ENCODE results near the gene ACTMAP.
A peak's percentile ranks its signal among the peaks of the same experiment; 100 is the strongest.
"Not testable (repeated sequence)": the region's sequence is repeated elsewhere in the genome, so short reads cannot be mapped to it uniquely, and the experiment has no call there.

Gene ACTMAP

DNA sequence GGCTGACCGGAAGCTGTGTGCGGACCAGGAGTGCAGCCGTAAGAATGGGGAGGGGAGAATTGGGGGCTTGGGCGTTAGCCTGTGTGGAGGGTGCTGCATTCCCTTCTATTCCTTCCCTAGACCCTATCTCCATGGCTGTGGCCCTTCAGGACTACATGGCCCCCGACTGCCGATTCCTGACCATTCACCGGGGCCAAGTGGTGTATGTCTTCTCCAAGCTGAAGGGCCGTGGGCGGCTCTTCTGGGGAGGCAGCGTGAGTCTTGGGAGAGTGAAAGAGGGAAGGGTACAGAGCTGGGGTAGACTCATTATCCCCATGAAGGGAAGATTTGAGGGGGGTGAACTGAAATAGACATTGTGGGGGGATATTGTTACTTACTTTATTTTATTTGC is 25.4 kb upstream of the ACTMAP start:
- DNase-seq = no peak

DNA sequence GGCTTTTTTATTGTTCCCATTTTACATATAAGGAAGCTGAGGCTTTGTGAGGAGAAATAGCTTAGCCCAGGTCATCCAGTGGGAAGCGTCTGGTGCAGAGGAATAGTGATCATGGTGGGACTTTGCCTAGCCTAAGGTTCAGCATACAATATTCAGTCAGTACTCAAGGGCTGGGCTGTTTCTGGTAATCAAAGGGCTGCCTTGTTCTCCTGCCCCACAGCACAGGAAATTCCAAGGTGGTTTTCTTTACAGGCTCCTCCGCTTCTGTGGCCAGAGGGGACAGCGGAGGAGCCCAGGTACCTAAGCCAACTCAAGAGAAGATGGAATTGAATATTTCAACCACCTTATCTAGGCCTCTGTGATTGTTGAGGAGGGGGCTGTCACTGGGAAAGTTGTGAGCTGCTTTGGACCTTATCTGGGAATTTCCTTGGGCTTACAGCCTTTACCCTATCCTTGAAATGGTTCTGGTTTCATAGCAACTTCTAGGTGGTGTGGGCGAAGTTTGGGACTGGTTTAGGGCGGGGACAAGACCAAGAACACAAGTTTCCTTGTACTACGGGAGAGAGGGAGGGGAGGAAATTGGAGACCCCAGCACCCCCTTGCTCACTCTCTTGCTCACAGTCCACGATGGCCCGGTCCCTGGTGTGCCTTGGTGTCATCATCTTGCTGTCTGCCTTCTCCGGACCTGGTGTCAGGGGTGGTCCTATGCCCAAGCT is 24.8 kb upstream of the ACTMAP start, which contains the start of gene MIA:
Gene MIA, plus strand, starts transcription at position 606 of the 716 bp plus-strand sequence. Its CDS starts 22 bp downstream, at position 628.
- DNase-seq = no peak

DNA sequence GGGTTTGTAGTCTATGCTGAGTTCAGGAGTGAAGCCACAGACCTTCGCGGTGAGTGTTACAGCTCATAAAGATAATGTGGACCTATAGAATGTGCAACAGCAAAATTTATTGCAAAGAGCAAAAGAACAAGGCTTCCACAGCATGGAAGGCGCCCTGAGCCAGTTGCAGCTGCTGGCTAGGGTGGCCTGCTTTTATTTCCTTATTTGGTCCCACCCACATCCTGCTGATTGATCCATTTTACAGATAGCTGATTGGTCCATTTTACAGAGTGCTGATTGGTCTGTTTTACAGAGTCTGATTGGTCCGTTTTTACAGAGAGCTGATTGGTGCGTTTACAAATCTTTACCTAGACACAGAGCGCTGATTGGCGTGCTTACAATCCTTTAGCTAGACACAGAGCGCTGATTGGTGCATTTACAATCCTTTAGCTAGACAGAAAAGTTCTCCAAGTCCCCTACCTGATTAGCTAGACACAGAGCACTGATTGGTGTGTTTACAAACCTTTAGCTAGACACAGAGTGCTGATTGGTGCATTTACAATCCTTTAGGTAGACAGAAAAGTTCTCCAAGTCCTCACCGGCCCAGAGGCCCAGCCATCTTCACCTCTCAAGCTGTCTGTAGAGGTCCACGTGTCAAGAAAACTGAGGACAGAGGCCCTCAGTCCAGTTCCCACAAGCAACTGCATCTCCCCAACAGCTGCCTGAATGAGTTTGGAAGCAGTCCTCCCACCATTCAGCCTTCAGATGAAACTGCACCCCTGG is 21.0 kb upstream of the ACTMAP start:
- peak; percentile 5 for DNase-seq

DNA sequence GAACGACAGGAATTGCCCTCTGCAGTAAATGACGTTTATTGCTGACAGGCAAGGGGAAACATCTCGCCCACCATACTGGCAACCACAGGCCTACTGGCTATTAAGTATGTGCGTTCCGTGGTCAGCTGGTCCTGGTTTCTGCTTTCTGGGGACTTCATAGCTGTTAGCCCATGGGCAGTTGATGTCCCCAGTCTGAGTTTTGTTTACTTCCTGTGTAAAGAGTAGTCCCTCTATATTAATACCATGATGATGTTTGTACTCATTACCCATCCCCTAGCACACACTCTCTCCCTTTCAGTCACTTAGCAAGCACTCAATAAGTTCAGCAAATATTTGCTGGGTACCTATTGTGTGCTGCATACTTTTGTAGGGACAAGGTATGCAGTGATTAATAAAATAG is 18.6 kb upstream of the ACTMAP start:
- DNase-seq = no peak

DNA sequence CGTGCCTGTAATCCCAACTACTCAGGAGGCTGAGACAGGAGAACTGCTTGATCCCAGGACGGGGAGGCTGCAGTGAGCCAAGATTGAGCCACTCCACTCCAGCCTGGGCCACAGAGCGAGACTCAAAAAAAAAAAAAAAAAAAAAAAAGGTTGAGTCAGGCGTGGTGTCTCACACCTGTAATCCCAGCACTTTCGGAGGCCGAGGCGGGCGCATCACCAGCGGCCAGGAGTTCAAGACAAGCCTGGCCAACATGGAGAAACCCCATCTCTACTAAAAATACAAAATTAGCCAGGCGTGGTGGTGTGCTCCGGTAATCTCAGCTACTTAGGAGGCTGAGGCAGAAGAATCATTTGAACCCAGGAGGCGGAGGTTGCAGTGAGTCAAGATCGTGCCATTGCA is 16.1 kb upstream of the ACTMAP start:
- not testable (repeated sequence) for DNase-seq

DNA sequence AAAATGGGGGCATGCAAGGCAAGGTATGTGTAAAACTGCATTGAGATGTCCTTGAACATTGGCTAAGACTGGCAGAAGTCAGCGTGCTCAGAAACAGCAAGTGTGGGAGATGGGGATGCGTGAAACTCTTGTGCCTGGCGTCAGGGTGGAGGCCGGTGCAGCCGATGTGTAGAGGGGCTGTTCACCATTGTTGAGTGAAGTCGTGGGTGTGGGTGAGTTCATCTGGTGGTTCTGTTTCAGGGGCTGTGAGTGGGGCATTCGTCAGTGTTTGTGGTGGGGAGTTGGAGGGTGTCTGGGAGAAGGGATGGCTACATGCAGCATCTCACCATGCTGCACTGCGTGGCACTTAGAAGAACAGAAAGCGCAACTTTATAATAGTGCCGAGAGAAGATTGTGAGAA is 13.7 kb upstream of the ACTMAP start:
- DNase-seq = no peak

DNA sequence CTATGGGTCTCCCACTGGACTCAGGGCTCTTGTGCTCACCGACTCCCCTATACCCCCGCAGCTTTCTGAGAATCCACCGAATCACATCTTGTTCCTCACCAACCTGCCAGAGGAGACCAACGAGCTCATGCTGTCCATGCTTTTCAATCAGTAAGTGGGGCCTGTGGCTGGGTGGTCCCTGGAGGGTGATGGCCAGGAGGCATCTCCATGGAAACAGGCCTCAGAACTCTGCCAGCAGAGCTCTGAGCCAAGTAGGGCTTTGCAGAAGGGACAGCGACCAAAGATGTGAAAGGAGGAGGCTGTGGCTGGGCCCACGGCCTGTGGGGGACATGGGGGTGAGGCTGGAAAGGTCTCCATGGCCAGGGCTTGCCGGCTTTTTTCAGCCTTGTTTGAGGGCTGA is 13.2 kb upstream of the ACTMAP start:
- DNase-seq = no peak

DNA sequence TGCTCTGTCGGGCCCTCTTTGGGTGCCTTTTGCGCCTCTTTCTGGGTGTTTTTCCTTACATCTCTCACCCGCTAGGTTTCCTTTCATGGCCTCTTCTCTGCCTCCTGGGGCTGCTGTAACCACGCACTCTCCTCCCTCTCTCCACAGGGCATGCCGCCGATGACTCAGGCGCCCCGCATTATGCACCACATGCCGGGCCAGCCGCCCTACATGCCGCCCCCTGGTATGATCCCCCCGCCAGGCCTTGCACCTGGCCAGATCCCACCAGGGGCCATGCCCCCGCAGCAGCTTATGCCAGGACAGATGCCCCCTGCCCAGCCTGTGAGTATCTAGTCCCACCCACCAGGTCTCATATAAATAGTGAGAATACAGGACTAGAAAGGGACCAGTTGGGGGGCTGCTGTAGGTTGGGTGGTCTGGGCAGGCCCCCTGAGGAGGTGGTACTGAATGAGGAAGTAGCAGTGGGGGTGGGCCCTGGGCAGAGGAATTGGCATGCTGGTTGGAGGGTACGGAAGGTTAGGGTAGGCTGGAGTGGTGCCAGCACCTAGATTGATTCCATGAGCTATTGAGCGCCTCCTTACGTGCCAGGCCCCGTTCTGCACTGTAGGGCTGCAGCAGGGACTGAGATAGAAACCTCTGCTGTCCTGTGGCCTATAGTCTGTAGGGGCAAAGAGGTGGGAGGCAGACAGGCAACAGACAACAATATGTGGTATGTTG is 12.6 kb upstream of the ACTMAP start:
- DNase-seq = no peak

DNA sequence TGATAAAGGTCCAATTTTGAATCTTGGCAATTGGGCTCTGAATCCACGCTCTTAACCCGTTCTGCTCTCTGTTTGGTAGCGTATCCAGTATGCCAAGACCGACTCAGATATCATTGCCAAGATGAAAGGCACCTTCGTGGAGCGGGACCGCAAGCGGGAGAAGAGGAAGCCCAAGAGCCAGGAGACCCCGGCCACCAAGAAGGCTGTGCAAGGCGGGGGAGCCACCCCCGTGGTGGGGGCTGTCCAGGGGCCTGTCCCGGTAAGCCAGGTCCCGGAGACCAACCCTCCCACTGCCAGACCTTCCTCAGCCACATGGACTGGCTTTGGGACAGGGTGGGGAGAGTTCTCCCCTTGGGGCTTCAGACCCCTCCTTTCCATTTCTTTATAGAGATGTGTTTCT is 9.1 kb upstream of the ACTMAP start:
- no peak for DNase-seq

DNA sequence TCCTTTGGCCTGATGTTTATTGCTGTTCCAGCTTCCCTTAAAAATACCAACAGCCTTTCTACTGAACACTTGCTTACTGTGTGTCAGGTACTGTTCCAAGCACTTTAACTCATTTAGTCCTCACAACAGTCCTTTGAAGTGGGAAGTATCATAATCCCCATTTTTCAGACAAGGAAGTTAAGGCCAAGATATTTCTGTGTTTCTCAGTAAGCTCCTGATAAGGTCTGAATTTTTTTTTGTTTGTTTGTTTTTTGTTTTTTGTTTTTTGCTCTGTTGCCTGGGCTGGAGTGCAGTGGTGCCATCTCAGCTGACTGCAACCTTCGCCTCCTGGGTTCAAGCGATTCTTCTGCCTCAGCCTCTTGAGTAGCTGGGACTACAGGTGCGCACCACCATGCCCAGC is 8.2 kb upstream of the ACTMAP start:
- DNase-seq = no peak

DNA sequence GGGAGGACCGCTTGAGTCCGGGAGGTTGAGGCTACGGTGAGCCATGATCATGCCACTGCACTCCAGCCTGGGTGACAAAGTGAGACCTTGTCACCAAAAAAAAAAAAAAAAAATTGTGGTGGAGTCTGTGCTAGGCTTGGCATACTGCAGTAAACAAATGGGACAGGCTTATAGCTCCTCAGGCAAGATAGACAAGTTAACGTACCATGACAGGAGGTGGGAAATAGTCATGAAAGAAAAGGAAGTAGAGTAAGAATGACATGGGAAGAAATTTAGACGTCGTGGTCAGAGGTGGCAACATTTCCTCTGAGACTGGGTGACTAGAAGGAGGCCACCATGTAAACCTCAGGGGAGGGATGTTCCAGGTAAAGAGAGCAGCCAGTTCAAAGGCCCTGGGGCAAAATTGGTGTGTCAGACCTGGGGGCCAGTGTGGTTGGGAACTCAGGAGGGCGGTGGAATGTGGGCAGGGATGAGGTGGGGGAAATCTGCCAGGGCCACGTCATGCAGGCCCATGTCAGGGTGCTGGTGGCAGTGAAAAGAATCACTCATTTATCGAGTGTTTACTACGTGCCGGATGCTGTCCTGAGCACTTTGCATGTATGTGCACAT is 6.3 kb upstream of the ACTMAP start:
- DNase-seq = no peak

DNA sequence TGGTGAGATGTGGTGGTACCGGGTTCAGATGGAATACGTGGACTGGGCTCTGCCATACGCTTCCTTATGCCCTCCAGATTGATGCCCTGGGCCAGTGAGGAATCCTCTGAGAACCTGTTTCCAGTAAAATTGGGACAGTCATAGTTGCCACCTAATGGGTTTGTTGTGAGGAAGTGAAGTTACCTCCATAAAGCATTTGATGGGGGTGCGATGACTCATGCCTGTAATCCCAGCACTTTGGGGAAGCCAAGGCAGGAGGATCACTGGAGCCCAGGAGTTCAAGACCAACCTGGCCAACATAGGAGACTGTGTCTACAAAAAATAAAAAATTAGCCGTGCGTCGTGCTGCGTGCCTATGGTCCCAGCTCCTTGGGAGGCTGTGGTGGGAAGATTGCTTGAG is 5.5 kb upstream of the ACTMAP start:
- no peak for DNase-seq

DNA sequence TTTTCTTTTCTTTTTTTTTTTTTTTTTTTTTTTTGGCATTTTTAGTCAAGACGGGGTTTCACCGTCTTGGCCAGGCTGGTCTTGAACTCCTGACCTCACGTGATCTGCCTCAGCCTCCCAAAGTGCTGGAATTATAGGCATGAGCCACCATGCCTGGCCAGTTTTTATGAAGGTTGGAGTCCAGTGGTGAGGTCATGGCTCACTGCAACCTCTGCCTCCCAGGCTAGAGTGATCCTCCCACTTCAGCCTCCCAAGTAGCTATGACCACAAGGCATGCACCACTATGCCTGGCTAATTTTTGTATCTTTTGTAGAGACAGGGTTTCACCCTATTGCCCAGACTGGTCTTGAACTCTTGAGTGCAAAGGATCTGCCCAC is 5.0 kb upstream of the ACTMAP start:
- no peak for DNase-seq

DNA sequence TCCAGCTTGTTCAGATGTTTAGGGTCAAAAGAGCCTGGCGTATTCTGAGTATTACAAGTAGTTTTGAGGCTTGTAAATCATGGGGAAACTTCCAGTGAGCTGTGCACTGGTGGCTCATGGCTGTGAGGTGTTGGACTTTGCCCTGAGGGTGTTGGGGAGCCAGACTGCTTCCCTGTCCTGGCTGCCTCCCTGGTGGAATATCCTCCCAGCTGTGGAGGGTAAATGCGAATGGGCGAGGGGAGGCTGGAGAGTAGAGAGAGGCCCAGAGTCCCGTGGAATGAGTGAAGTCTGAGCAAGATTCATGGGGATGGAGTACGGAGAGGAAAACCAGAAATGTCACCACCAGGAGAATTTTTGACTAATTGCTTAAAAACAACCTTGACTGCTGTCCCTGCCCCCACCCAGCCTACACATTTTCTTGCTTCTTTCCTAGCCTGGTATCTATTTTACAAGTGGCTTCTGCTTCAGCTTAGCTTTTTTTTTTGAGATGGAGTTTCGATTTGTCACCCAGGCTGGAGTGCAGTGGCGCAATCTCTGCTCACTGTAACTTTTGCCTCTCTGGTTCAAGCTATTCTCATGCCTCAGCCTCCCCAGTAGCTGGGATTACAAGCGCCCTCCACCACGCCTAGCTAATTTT is 4.5 kb upstream of the ACTMAP start:
- no peak for DNase-seq

DNA sequence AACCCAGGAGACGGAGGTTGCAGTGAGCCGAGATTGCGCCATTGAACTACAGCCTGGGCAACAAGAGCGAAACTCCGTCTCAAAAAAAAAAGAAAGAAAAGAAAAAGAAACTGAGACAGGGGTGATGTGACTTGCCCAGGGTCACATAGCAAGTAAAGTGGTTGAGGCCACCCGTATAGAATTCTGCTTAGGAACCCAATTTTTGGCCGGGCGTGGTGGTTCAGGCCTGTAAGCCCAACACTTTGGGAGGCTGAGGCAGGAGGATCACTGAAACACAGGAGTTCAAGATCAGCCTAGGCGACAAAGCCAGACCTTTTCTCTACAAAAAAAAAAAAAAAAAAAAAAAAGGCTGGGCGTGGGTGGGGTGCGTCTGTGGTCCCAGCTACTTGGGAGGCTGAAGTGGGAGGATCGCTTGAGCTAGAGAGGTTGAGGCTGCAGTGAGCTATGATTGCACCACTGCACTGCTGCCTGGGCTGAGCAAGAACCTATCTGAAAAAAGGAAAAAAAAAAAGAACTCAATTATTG is 2.0 kb upstream of the ACTMAP start:
- DNase-seq = no peak

DNA sequence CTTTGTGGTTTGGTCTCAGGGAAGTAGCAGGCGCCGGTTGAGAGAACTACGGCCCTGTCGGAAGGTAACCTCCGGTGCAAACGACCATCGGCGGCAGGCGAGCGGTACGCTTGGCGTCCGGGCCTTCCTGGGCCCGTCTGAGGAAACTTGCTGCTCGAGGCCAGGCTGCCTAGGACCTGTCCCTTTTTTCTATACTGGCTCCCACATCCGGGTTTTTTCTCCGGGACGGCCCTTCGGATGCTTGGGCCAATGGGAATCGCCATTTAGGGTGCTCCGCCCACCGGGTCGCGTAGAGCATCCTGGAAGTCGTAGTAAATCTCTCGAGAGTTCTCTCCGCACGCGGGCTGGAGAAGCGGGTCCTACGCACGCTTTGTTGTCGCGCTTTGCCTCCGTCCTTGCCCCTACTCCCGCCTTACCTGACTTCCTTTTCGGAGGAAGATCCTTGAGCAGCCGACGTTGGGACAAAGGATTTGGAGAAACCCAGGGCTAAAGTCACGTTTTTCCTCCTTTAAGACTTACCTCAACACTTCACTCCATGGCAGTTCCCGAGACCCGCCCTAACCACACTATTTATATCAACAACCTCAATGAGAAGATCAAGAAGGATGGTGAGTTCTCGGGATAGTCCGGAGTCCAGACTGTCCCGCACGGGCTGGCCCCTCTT is 729 bp upstream of the ACTMAP start, which contains the start of gene SNRPA:
Gene SNRPA, plus strand, starts transcription at position 330 of the 664 bp plus-strand sequence. Its CDS starts 206 bp downstream, at position 536.
- DNase-seq = peak; percentile 98

DNA sequence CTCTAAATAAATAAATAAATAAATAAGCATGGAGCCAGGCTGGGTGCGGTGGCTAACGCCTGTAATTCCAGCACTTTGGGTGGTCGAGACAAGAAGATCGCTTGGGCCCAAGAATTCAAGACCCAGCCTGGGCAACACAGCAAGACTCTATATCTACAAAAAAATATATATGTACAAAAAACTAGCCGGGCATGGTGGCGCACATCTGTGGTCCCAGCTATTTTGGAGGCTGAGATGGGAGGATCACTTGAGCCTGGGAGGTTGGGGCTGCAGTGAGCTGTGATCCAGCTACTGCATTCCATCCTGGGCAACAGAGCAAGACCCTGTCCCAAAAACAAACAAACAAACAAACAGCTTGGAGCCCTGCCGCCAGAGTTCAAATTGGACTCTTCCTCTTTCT is 2.7 kb downstream of the ACTMAP start:
- no peak for DNase-seq

DNA sequence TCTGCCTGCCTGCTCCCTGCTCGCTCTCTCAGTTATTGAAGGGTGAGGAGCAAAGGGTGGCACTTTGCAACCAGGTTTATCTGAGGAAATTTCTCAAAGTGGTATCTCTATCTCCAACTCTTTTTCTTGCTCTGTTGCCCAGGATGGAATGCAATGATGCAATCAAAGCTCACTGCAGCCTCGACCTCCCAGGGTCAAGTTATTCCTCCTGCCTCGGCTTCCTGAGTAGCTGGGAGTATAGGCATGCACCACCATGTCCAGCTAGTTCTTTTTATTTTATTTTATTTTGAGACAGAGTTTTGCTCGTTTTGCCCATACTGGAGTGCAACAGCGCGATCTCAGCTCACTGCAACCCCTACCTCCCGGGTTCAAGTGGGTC is 4.9 kb downstream of the ACTMAP start:
- DNase-seq = no peak

DNA sequence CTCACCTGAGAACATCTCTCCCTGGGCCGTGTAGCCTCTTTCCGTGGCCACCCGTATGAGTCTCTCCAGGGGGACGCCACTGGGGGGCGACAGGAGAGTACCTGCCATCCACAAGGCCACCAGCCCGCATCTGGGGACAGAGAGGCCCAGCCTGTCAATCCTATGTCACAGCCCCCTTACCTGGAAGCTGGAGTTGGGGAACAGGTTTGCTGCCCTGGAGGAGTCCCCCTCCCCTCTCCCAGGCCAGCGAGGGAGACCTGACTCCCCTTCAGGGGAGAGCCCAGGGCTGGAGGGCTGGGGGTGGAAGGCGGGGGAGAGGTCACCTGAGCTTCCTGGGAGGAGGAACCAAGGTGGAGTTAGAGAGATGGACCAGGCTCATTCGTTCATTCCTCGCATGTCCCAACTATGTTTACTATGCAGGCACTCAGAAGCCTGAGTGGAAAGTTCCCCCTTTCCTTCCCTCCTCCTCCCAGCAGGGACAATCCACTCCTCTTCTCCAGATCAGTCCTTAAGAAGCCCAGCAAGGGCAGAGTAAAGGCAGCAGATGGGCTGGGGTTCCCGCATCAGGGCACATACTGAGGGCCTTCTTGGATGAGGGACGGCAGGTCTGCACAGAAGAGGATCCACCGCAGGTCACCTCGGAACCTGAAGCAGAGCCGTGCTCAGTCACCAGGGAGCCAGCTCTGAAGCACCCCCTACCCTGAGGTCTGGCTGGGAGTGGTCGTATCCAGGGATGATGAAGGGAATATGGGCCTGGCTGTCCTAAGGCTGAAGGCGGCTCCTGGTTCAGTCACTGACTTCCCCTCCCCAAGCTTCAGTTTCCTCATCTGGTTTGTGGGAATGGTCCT is 5.5 kb downstream of the ACTMAP start:
- no peak for DNase-seq

DNA sequence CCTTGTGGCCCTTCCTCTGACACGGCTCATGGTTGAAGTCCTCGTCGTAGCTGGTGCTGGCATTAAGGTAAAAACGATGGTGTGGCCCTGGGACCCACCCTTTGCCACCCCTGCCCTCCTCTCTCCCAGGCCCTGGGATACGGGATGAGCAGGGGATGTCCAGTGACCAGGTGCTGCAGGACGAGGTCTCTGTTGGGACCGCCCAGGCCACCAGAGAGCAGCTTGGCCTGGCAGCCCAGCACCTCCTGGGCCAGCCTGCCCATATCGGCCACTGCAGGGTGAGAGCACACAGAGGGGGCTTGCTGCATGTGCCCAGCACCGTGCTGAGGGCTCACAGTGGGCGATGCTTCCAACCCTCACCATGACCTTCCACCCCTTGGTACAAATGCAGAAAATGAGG is 6.4 kb downstream of the ACTMAP start:
- no peak for DNase-seq

DNA sequence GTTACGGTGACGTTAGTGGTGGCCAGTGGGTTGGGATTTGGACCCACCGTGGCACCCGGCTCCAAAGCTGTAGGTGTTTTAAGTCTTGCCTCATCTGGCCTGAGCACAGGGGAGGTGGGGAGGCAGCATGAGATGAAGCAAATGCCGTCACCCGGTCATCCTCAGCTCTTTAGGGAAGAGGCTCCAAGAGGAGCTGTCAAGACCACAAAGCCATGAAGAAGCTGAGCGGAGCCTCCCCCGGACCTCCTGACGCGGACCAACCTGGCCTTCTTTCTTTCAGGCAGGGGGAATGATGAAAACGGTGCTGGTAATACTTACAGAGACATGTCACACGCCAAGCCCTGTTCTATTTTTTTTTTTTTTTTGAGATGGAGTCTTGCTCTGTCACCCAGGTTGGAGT is 7.4 kb downstream of the ACTMAP start:
- DNase-seq = no peak
